Measurements from ENCODE around the gene DAPP1.
"Not testable (repeated sequence)": the region's sequence is repeated elsewhere in the genome, so short reads cannot be mapped to it uniquely, and the experiment has no call there.

DAPP1 gene

DNA sequence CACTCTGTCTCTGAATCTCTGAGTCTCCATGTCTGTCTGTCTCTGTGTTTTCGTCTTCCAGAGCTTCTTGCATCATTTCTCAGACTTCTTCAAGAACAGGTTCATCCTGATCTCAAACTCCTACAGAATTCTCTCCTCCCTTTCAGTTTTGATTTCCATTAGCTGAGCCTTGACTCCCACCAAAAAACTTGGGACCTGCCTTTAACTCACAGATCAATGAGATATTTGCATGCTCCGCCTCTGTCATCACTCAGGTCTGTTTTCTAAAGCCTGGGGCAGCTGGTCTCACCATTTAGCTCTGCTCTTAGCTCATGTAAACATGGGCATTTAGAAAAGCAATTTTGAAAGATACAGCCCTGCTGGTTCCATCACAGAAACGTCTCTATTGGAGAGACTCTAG, 8.6 kb downstream of the DAPP1 start:
- no peak for DNase-seq

DNA sequence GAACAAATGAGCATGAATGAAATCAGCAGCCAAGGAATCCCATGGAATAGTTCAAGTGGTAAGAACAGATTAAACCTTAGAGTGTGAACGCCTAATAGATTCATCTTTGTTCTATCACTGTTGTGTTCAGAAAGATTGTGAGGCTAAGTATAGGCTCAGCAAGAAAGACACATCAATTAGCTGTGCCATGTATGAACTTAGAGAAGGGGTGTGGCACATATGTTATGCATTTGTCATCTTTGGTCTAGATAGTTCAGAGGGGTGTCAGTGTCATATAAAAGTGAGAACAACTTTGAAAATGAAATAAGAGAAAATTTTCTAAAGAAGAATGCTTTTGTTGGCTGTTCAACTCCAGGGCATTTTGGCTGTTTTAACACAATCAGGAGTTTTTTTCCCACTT, 9.4 kb downstream of the DAPP1 start:
- DNase-seq: no peak

DNA sequence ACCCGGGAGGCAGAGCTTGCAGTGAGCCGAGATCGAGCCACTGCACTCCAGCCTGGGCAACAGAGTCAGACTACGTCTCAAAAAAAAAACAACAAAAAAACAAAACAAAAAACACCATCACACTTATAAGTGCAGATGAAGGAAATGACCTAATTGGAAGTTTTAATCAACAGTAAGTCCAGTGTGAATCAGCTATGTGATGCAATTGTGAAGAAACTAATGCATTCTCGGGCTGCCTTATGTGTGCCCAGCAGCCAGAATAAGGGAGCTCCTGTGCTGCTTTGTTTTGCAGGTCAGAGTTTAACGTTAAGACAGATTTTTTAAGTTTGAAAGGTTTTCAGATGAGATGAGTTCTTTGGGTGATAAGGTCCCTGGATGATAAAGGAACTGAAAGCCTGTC, 10.8 kb downstream of the DAPP1 start:
- DNase-seq: no peak

DNA sequence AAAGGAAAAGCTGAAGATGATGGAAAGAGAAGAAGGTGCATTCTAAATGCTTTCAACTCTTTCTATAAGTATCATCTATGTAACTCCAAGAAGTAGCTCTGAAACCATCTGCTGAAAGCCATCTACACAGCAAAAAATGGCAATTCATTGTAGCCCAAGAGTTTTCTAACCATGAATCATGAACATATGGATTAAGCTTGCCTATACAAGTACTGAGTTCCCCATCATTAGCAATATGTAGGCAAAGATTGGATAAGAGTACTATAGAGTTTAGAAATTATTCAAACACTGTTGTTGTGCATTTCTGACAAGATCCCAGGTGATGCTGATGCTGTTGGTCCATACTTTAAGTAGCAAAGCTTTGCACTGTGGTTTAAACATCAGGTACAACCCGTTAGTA, 11.2 kb downstream of the DAPP1 start:
- no peak for DNase-seq

DNA sequence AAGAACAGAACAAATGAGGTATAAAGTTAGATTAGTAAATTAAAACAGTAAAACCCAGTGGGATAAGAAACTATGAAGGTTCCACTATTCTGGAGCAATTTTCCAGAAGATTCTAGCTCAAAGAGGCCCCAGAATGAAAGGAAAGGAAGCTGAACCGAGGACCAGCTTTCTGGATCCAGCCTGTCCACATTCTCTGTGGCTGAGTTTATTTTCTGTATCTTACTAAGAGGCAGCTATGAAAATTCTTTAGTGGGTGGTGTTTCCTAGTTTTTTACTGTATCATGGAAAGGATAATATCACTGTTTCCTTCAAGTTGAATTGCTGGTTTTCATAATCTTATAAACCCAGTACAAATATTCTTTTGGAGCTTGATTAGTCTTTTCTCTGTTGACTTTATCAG, 11.8 kb downstream of the DAPP1 start:
- no peak for DNase-seq

DNA sequence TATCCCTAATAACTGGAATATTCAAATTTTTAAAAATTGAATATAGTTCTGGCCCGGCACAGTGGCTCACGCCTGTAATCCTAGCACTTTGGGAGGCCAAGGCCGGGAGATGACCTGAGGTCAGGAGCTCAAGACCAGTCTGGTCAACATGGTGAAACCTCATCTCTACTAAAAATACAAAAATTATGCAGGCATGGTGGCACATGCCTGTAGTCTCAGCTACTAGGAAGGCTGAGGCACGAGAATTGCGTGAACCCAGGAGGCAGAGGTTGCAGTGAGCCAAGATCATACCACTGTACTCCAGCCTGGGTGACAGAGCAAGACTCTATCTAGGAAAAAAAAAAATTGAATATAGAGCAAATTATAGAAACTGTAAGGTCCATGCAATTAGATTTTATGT, 13.4 kb downstream of the DAPP1 start:
- DNase-seq: not testable (repeated sequence)

DNA sequence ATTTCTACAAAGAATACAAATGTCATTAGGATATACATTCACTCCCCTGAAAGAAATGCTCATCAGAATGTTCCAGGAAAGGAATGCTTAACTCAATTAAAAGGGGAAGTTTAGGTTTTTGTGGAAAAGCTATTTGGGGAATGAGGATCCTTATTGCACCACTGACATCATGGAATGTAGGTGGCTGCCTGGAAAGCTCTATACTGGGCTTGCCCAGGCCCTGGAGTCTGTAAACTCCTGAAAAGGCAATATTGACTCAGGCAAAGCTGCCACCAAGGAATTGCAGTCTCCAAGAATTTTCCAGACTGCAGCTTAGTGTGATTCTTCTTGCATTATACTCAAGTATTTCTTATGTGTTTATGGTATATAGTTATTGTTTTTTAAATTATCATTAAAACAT, 15.7 kb downstream of the DAPP1 start:
- no peak for DNase-seq

DNA sequence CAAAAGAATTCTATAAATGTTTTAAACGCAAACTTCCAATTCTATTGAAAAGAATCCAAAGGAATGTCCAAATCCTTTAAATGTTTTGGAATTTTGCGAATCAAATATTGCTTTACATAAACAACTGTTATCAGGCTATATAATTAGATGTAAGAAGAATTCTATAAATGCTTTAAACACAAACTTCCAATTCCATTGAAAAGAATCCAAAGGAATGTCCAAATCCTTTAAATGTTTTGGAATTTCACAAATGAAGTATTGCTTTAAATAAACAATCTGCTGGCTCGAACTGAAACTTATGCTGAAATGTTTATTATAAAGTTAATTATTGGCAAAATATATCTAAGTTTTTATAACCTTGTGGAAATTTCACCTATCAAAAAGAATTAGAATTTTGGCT, 16.1 kb downstream of the DAPP1 start:
- DNase-seq: no peak

DNA sequence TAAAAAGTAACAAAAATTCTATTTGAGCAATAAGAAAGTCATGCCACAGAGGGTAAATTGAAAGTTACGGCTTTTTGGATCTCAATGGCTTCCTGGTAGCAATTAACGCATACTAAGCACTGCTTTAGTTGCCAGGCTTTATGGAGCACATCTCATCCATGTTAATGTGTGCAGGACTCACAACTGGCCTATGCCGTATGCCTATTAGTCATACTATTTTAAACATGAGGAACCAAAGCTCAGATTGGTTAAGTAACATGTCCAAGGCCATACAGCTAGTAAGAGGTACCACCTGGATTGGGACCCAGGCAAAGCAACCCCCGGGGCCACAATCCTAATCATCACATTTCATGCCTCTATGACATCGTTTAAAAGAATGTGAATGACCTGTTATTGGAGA, 17.1 kb downstream of the DAPP1 start:
- DNase-seq: no peak

DNA sequence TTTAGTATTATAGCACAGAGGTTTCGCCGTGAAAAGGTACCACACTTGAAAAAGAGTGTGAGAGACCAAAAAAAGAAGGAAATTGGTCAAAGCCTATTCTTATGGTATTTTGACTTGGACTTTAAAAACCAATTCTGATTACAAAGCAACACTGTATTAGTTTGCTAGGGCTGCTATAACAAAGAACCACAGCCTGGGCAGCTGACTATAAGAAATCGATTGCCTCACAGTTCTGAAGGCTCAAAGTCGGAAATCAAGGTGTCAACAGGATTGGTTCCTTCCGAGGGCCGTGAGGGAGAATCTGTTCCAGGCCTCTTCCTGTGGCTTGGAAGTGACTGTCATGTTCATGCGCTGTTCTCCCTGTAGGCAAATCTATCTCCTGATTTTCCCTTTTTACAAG, 17.9 kb downstream of the DAPP1 start:
- no peak for DNase-seq

DNA sequence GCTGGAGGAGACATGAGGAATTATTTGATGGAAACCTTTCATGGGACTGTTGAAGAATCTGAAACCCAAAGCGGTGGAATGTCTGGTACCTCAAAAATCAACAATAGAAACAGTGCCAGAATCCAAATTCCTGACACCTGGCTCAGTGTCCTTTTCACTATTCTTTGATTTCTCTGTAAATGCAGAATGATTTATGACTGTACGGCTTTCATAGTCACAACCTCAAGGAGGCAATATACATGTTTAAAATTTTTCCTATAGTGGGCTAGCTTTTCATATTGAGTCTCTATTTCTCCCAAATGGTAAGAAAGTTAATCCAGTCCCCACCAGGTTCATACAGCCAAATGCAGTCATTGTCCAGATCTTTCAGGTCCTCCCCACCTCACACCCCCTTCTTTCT, 19.3 kb downstream of the DAPP1 start:
- DNase-seq: no peak

DNA sequence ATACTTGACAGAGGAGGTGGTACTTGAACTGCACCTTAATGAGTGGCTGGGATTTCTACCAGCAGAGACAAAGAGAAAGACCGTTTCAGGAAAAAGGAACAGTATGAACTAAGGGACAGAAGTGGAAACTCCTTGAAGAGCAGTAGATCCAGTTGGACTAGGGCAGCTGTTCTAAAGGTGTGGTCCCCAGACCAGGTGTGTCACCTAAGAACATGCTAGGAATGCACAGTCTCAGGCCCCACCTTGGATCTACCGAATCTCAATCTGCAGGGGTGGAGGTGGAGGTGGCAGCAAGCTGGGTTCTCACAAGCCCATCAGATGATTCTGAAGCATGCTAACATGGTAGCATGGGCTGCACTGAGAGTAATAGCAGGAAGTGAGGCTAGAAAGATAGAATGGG, 22.3 kb downstream of the DAPP1 start:
- DNase-seq: no peak

DNA sequence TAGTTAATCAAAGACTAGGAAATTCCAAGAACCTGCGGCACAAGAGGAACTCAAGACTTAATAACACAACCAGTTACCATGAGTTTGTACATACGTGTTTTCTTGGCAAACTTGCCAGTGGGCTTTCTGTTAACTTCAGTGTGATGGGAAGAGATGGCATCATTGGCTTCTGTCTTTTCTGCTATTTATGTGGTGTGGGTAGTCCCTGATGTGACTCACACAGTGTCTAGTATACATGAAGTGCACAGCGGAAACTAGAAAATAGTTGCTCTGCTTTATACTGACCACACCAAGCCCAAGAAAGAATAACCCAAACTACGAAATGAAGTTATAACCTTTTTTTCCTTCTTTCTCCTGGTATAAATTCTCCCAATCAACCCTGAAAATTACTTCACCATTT, 24.5 kb downstream of the DAPP1 start:
- DNase-seq: no peak

DNA sequence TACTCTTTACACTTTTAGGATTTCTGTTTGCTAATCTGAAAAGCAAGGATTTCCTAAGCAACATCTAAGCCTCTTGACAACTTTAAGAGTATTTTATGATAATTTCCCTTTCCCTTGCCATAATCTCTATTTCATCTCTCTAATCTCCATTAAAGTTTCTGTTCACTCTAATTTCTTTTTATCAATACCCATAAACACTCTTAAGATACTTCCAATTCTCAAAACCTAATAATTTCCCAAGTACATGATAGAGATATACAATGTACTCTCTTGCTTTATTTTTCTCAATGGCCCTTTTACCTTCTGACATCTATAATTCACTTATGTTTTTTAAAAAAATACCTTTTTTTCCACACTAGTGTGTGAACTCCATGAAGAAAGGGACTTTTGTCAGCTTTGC, 26.8 kb downstream of the DAPP1 start:
- DNase-seq: no peak

DNA sequence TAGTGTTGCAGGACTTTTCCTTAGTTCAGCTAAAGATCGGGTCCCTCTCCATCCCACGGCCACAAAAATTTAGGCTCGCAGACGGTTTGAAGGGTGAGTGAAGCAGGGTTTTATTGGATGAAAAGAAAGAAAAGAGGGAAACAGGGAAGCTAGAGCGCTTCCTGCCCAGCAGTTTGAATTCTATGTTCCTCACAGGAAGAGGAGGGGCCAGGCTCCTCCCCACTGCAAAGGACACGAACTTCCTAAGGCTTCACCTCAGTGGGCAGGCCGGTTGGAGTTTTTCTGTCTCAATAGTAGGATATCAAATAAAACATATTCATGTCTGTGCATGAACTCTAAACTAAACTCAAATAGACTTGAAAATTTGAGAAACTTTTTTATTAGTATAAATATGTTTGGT, 27.4 kb downstream of the DAPP1 start:
- DNase-seq: no peak

DNA sequence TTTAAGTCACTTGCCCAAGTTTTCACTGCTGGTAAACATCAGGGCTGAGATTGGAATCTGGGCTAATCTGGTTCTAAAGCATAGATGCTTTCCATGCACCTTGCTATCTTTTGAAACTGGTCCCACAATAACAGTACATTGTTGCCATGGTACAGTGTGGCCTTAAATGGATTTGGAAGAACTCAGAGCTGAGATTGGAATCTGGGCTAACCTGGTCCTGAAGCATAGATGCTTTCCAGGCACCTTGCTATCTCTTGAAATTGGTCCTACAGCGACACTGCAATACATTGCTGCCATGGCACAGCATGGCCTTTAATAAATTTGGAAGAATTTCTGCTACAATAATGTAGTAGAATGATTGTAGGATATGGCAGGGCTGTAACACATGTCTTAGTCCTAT, 28.6 kb downstream of the DAPP1 start:
- no peak for DNase-seq

DNA sequence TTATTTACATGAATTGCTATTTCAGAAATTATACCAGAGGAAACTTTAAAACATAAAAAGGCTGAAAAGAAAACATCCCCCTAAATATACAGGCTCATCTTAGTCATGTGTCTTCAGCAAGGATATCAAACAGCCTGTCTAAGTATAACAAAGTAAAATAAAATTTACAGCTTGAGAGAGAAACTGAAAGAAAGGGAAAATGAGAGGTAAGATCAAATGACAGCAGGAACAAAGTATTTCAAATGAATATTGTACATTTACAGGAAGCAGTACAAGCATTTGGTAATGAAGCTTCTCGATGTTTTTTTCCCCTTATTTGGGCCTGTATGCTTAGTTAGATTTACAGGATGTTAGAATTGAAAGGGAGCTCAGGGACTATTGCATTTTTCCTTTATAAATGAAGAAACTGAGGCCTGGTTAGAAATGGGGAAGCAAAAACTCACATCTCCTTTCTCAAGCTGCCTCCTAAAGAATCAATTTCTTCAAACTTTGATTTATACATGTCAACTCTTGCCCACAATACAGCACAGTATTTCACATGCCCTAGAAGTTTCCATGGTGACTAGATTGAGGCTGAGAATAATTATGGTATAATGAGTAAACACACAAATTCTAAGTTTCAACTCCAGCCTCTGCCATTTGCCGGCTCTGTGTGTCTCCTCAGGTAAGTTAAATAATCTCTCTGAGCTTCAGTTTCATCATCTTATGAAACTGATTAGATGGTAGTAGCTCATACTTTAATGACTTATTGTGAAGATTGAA, 29.3 kb downstream of the DAPP1 start:
- DNase-seq: peak; percentile 34

DNA sequence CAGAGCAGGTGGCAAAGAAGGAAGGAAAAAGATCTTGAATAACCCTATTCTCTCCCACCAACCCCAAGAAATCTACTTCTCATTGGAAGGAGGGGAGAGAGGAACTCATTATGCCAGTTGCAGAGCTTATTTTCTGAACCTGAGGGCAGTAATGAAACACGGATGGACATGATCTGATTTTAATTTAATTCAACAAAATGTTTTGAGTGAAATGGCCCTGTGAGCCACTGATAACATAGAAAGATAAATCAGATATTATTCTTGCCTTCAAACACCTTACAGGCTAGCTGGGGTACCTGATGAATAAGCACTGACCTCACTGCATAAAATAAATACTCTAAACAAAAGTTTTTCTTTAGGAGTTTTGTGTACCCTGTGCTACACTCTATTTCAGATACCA, 30.3 kb downstream of the DAPP1 start:
- no peak for DNase-seq

DNA sequence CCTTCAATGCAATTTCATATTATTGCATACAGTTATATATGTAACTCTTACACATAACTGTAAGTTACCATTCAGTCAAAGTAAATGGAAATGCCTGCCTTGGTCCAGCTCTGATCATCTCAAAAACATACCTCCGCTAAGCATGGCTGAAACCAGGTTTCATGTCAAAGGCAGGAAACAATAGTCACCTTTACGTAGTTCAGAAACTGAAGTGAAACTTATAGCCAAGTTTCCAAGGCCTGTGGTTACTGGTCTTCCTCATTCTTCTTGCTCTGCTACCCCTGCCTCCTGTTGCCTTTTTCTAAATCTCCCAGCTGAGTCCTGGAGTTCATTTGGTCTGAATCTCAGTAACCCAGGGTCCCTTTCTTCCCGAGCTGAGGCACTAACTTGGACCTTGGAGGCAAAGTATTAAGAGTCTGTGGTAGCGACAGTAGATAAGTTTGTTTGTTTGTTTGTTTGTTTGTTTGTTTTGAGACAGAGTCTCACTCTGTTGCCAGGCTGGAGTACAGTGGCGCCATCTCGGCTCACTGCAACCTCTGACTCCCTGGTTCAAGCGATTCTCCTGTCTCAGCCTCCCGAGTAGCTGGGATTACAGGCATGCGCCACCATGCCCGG, 30.8 kb downstream of the DAPP1 start:
- peak; percentile 80 for DNase-seq

DNA sequence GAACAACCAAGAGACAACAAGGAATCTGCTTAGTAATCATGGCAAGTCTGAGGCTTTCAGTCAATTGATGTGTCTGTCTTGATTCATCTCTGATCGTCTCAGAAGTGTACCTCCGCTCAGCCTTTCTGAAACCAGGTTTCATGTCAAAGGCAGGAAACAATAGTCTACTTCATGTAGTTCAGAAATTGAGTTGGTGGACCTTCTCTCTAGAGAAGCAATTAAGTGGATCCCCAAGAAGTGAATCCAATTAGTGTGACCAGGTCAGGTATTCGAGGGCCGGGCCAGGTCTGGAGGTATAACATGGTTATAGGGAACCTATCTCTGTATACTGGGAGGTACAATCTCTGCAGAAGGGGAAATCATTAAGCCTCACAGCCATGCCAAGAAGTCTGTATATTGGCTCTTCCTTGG, 32.0 kb downstream of the DAPP1 start:
- peak; percentile 87 for DNase-seq

DNA sequence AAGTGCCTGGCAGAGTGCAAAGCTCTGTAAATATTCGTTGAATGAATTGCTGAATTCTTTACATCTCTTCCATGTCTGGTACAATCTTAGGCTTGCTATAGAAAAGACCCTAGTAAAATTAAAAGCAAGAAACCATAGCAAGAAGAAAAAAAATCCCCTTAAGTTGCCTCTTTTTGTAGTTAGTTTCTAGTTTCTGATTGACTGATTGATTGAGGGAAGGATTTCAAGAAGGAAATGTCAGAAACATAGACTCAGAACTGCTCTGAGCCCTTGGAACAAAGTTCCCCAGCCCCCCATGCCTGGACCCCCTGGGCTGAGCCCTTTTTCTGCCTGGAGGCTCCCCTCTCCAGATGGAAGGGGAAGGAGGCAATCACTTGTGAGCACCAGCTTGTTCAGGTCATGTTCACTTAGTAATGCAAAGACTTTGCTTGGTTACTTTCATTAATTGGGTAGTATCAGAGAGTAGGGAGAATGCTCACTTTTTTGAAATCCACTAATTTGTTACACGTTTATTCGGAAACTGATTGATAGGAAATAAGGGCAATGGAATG, 35.6 kb downstream of the DAPP1 start:
- peak; percentile 60 for DNase-seq

DNA sequence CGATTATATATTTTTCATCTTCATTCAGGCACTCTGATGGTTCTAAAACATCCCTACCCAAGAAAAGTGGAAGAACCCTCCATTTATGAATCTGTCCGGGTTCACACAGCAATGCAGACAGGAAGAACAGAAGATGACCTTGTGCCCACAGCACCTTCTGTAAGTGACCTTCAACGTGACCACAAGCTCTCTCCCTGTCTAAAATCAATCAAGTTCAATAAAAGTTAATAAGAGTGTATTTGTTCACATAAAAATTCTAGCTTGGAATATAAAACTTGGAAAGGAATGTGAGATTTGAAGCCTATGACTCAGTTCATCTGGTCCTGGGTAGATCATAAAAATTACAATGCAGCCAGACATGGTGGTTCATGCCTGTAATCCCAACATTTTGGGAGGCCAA, 36.6 kb downstream of the DAPP1 start:
- no peak for DNase-seq

DNA sequence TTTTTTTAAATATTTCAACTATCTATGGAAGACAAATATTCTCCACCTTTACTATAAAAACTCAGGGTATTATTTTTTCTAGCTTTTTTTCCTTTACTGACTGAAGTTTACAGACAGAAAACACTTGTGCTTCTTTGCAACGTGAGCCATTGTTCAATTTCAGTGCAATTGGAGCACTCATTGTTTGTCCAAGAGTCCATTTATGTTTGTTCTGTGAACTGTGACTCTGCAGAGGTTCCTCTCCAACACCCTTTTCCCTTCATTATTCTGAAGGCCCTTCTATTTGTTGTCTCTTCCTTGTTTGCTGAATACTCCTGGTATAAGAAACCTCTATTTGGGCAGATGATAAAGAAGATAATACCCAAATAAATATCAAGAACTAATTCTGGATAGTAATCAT, 37.4 kb downstream of the DAPP1 start:
- DNase-seq: no peak

DNA sequence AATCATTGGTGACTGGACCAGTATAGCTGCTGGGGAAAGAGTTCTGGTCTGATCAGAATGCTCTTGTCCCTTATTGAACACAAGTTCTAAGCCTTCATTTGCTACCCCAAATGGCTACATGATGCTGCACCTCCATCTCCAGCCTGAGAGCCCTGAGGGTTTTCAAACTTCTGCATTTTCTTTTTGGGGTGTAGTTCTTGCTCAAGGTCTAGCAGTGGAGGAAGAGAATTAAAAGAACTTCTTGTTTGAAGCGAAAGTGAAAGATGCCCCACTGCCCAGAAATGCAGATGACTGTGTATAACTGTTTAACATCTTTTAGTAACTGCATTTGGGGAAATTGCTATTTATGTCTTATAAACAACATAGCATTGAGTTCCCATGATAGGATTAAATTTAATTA, 39.1 kb downstream of the DAPP1 start:
- DNase-seq: peak; percentile 56

DNA sequence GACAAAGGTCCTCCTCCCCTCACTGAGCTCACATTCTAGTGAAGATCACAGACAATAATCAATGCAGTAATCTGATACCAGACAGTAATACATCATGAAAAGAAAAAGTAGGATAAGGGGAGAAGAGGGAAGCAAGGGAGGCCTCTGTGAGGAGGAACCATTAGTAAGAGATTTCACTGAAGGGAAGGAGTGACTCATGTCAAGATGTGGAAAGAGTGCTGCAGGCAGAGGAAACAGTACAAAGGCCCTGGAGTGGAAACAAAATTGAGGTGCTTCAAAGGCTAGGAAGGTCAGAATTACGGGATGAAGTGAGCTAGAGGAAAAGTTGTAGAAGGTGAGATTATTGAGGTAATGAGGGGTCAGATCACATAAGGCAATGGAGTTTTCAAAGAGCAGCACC, 39.5 kb downstream of the DAPP1 start:
- peak; percentile 75 for DNase-seq
